ENCODE data around the gene C3orf20.

C3orf20 gene

GRCh38 chr3:14741510-14741909 is 66.6 kb downstream of the C3orf20 start:
- TF ChIP-seq YY1 (IDR thresholded peaks at IDR 0.05; ENCODE audit: low read depth) = no peak
- no peak for TF ChIP-seq TEAD4 (IDR thresholded peaks at IDR 0.05)
- TF ChIP-seq TCF12 (IDR thresholded peaks at IDR 0.05; ENCODE audit: low read depth) = no peak

- no peak for TF ChIP-seq RAD21 (IDR thresholded peaks at IDR 0.05; ENCODE audit: low read depth)
- TF ChIP-seq CREB1 (IDR thresholded peaks at IDR 0.05; ENCODE audit: low read depth) = no peak
- no peak for TF ChIP-seq TAF1 (IDR thresholded peaks at IDR 0.05; ENCODE audit: low read depth)
- TF ChIP-seq EGR1 (IDR thresholded peaks at IDR 0.05) = no peak
- TF ChIP-seq CEBPB (IDR thresholded peaks at IDR 0.05) = no peak
- no peak for TF ChIP-seq FOXM1 (IDR thresholded peaks at IDR 0.05; ENCODE audit: borderline replicate concordance, low read depth)
- no peak for TF ChIP-seq USF1 (IDR thresholded peaks at IDR 0.05)
Measured at GRCh38 chr3:14744556-14744955, 69.6 kb downstream of the C3orf20 start.

- TF ChIP-seq ZBTB7A (IDR thresholded peaks at IDR 0.05; ENCODE audit: low read depth) = no peak
- no peak for TF ChIP-seq EP300 (IDR thresholded peaks at IDR 0.05; ENCODE audit: borderline replicate concordance)
- TF ChIP-seq NFIC (IDR thresholded peaks at IDR 0.05) = no peak
Measured at GRCh38 chr3:14750650-14751049, 75.7 kb downstream of the C3orf20 start.

- no peak for TF ChIP-seq ZBTB7A (IDR thresholded peaks at IDR 0.05; ENCODE audit: low read depth)
- no peak for TF ChIP-seq MAX (IDR thresholded peaks at IDR 0.05)
- TF ChIP-seq USF1 (IDR thresholded peaks at IDR 0.05) = no peak
- no peak for TF ChIP-seq CREB1 (IDR thresholded peaks at IDR 0.05; ENCODE audit: low read depth)
- no peak for TF ChIP-seq RAD21 (IDR thresholded peaks at IDR 0.05; ENCODE audit: low read depth)
- TF ChIP-seq NFIC (IDR thresholded peaks at IDR 0.05) = no peak
- no peak for TF ChIP-seq TAF1 (IDR thresholded peaks at IDR 0.05; ENCODE audit: low read depth)
- no peak for TF ChIP-seq EGR1 (IDR thresholded peaks at IDR 0.05)
- no peak for TF ChIP-seq FOXM1 (IDR thresholded peaks at IDR 0.05; ENCODE audit: borderline replicate concordance, low read depth)
- no peak for TF ChIP-seq TCF12 (IDR thresholded peaks at IDR 0.05; ENCODE audit: low read depth)
Measured at GRCh38 chr3:14757153-14757700, 82.3 kb downstream of the C3orf20 start.

GRCh38 chr3:14758297-14758696 is 83.4 kb downstream of the C3orf20 start:
- TF ChIP-seq EGR1 (IDR thresholded peaks at IDR 0.05) = no peak
- TF ChIP-seq ZBTB7A (IDR thresholded peaks at IDR 0.05; ENCODE audit: low read depth) = no peak
- no peak for TF ChIP-seq TCF12 (IDR thresholded peaks at IDR 0.05; ENCODE audit: low read depth)
- no peak for TF ChIP-seq REST (IDR thresholded peaks at IDR 0.05; ENCODE audit: low read depth)
- TF ChIP-seq TAF1 (IDR thresholded peaks at IDR 0.05; ENCODE audit: low read depth) = no peak

- TF ChIP-seq REST (IDR thresholded peaks at IDR 0.05; ENCODE audit: low read depth) (no peak), MAX (IDR thresholded peaks at IDR 0.05) (no peak), NFIC (IDR thresholded peaks at IDR 0.05) (no peak)
Measured at GRCh38 chr3:14758959-14759358, 84.0 kb downstream of the C3orf20 start.

GRCh38 chr3:14760185-14760584 is 85.2 kb downstream of the C3orf20 start:
- TF ChIP-seq TCF12 (IDR thresholded peaks at IDR 0.05; ENCODE audit: low read depth) (no peak), USF1 (IDR thresholded peaks at IDR 0.05) (no peak), EP300 (IDR thresholded peaks at IDR 0.05; ENCODE audit: borderline replicate concordance) (no peak)

Data from Ishikawa (cell line).